PFSK-1 (cell line): ENCODE results near the gene TRPM2.

Source experiments
- FOXP2 ChIP-seq: optimal IDR thresholded peaks from 2 replicates; pipeline ENCODE3; 2011; ENCODE audit warnings: borderline replicate concordance, control low read depth, inconsistent platforms; ENCODE audit not compliant: insufficient read depth; ENCODE audit errors: extremely low read length, extremely low read depth
- POLR2AphosphoS5 ChIP-seq: IDR thresholded peaks from 2 replicates; pipeline ENCODE4 v1.6.1; 2012; ENCODE audit warnings: low read depth, mild to moderate bottlenecking, control low read depth, low read length, moderate library complexity
- REST ChIP-seq, 2 experiments: IDR thresholded peaks; 2 replicates each; pipeline versions ENCODE4 v1.6.1 to v1.8.0; 2011 to 2012; ENCODE audit warnings: low read depth in 2 of 2, low read length in 2 of 2, control low read depth in 1 of 2, inconsistent platforms in 1 of 2, mild to moderate bottlenecking in 1 of 2, moderate library complexity in 1 of 2; ENCODE audit not compliant: insufficient read depth in 1 of 2
- SIN3A ChIP-seq: IDR thresholded peaks from 2 replicates; pipeline ENCODE4 v1.6.1; 2012; ENCODE audit warnings: mild to moderate bottlenecking, low read length, moderate library complexity, borderline replicate concordance; ENCODE audit not compliant: insufficient read depth
- TAF1 ChIP-seq: IDR thresholded peaks from 2 replicates; pipeline ENCODE4 v1.6.1; 2012; ENCODE audit warnings: low read length, control low read depth, borderline replicate concordance; ENCODE audit not compliant: insufficient read depth

TRPM2 gene

GRCh38 chr21:44423312-44423821 lies 69.9 kb downstream of the TRPM2 start:
- TF ChIP-seq REST (IDR thresholded peaks at IDR 0.05; ENCODE audit: insufficient read depth in 1 of 2, low read depth in 2 of 2, low read length in 2 of 2): no peak
- TF ChIP-seq SIN3A: no peak
- TF ChIP-seq FOXP2: no peak
- TF ChIP-seq POLR2AphosphoS5: no peak
- TF ChIP-seq TAF1: no peak

- TF ChIP-seq SIN3A: no peak
- TF ChIP-seq FOXP2: no peak
- TF ChIP-seq POLR2AphosphoS5: no peak
- no peak for TF ChIP-seq REST (IDR thresholded peaks at IDR 0.05; ENCODE audit: insufficient read depth in 1 of 2, low read depth in 2 of 2, low read length in 2 of 2)
- no peak for TF ChIP-seq TAF1
Measured at GRCh38 chr21:44423941-44424607, 70.7 kb downstream of the TRPM2 start.

- TF ChIP-seq SIN3A (no peak), POLR2AphosphoS5 (no peak), REST (IDR thresholded peaks at IDR 0.05; ENCODE audit: insufficient read depth in 1 of 2, low read depth in 2 of 2, low read length in 2 of 2) (no peak), FOXP2 (no peak), TAF1 (no peak)
Measured at GRCh38 chr21:44424608-44425306, 71.3 kb downstream of the TRPM2 start.

GRCh38 chr21:44425307-44425894 lies 72.0 kb downstream of the TRPM2 start:
- TF ChIP-seq FOXP2: peak; percentile 74
- peak; percentile 60 for TF ChIP-seq POLR2AphosphoS5
- no peak for TF ChIP-seq SIN3A
- no peak for TF ChIP-seq TAF1
- TF ChIP-seq REST (IDR thresholded peaks at IDR 0.05; ENCODE audit: insufficient read depth in 1 of 2, low read depth in 2 of 2, low read length in 2 of 2): no peak
